Stimulated activated CD8-positive, alpha-beta memory T cell treated with anti-CD3 and anti-CD28 coated beads, Interleukin-12 subunit alpha, Interleukin-12 subunit beta, amount 100 ng/mL, for 4 hours (primary cell): ENCODE measurements around the gene ZNF649.
"Not testable (repeated sequence)": the region's sequence is repeated elsewhere in the genome, so short reads cannot be mapped to it uniquely, and the experiment has no call there.

ENCODE experiments used
- DNase-seq: peaks from one replicate; pipeline ENCODE4 v3.0.0-alpha.2; 2020; ENCODE audit warnings: low read depth

ZNF649 gene

GRCh38 chr19:51904331-51905165 lies at the start of gene ZNF649:
Gene ZNF649, minus strand, starts transcription at chr19:51905017. Its CDS starts 4,910 bp downstream, at chr19:51900107.
- DNase-seq: peak; percentile 59

DNA sequence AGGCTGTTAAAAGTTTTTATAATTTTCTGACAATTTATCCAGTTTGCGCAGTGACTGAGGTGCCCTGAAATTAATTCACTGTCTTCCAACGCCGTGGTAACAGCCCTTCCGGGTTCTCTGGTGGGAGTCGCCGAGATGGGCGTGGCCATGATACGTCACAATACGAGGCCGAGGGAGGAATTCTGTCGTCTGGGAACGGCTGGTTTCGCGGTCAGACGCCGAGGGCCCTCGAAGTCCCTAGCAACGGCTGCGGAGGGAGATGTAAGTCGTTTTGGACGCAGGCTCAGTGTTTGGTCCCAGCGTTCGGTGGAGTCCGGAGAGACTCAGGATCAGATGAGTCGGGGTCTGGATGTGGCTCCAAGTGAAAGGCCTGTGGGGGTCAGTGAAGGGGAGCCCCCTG lies 44.2 kb upstream of the ZNF649 start:
- no peak for DNase-seq

DNA sequence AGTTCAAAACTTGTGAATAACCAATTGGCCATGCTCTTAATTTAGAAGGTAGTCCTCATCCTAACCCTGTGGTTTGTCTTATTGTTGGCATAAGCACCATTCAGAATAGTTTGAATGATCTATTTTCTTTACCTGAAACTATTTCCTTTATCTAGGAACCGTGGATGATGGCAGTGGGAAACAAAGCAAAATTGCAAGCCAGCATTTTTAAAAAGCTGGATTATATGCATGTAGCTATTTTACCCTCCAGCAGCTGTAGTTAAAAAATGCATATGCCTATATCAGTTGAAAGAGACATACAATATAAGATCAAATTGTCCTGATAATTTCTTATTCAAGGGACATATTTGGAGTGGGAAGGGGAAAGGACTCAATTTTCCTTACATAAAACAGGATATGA lies 41.8 kb upstream of the ZNF649 start:
- no peak for DNase-seq

DNA sequence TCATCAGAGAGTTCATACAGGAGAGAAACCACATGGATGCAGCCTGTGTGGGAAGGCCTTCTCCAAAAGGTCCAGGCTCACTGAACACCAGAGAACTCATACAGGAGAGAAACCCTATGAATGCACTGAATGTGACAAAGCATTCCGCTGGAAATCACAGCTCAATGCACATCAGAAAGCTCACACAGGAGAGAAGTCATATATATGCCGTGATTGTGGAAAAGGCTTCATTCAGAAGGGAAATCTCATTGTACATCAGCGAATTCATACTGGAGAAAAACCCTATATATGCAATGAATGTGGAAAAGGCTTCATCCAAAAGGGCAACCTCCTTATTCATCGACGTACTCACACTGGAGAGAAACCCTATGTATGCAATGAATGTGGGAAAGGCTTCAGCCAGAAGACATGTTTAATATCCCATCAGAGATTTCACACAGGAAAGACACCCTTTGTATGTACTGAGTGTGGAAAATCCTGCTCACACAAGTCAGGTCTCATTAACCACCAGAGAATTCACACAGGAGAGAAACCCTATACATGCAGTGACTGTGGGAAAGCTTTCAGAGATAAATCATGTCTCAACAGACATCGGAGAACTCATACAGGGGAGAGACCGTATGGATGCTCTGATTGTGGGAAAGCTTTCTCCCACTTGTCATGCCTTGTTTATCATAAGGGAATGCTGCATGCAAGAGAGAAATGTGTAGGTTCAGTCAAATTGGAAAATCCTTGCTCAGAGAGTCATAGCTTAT lies 40.2 kb upstream of the ZNF649 start:
- no peak for DNase-seq

- DNase-seq: no peak
Measured at GRCh38 chr19:51938936-51939335, 34.1 kb upstream of the ZNF649 start.

- no peak for DNase-seq
Measured at GRCh38 chr19:51931921-51932320, 27.1 kb upstream of the ZNF649 start.

DNA sequence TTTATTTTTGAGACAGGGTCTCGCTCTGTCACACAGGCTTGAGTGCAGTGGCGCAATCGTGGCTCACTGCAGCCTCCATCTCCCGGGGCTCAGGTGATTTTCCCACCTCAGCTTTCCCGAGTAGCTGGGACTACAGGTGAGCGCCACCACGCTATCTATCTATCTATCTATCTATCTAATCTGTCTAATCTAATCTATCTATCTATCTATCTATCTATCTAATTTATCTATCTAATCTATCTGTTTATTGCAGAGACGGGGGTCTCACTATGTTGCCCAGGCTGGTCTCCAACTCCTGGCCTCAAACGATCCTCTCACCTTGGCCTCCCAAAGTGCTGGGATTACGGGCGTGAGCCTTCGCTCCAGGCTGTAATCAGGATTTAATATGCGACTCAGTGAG lies 23.0 kb upstream of the ZNF649 start:
- DNase-seq: no peak

DNA sequence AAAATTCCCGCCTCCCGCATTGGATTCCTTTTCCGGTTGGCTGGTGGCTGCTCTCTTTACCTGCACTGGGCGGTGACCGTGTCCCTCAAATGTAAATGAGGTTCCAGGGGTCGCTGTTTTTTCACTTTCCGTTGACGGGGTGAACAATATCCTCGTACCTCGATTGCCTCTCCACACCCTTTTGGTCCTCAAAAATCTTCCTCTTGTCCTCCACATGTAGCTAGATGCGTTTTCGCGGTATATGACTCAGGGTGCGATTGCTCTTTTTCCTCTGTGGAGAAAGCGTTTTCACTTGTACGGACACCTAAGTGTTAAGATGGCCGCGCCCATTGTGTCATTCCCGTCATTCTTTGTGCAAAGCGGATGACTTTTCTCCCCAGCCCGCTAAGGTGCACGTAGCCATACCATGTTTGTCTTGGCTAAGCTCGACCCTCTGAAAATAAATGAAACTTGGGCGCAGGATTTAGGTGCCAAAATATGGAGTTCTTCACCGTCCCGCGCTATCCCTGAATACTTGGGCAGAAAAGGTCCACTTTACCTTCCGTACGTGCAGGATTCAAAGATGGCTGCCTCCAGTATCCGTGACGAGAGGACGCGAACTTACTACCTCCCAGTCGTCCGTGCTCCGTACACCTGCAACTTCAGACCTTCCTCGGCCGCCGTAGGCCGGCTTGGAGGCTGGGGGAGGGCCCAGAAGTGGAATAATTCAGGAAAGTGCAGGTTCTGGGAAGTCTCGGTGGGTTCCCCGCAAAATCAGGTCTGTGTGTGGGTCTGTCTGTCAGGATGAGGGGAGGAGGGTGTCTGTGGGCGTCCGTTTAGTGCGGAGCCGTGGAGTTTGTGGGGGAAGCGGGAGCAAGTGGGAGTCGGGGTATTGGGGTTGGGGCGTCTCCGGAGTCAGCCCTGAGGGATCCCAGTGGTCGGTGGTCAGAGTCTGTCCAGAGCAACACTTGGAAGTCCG lies 22.2 kb upstream of the ZNF649 start, which contains the start of gene ZNF613:
Gene ZNF613, plus strand, starts transcription at position 689 of the 958 bp plus-strand sequence. CDS start 8,749 bp downstream, outside the sequence.
- DNase-seq: peak; percentile 71

- DNase-seq: no peak
Measured at GRCh38 chr19:51926426-51926783, 21.6 kb upstream of the ZNF649 start.

- no peak for DNase-seq
Measured at GRCh38 chr19:51921949-51922348, 17.1 kb upstream of the ZNF649 start.

GRCh38 chr19:51919606-51920005 lies 14.8 kb upstream of the ZNF649 start:
- no peak for DNase-seq

DNA sequence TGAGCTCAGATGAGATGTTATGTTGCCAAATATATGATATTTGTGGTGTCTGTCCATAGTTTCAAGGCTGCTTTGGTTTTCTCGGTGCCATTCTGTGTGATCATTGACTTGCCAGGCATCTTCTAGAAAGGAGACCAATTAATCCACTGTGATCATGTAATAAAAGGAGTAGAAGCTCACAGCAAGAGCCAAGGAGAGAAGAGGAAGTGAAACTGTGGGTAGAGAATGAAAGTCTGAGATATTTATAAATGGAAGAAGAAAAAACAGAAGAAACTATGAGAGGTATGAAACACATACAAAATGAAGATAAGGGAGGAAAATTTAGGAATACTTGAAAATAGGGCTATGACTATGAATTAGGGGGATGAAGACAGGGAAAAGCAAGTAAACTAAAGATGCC lies 11.3 kb upstream of the ZNF649 start:
- DNase-seq: no peak

GRCh38 chr19:51915324-51915867 lies 10.6 kb upstream of the ZNF649 start:
- DNase-seq: no peak

DNA sequence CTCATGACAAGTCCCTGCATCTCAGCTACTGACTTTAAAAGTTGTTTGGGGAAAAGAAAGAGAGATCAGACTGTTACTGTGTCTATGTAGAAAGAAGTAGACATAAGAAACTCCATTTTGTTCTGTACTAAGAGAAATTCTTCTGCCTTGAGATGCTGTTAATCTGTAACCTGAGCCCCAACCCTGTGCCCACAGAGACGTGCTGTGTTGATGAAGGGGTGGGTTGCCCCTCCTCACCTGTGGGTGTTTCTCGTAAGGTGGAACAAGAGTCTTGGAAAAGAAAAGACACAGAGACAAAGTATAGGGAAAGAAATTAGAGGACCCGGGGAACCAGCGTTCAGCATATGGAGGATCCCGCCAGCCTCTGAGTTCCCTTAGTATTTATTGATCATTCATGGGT lies 3.2 kb upstream of the ZNF649 start:
- DNase-seq: not testable (repeated sequence)

- not testable (repeated sequence) for DNase-seq
Measured at GRCh38 chr19:51906108-51906507, 1.3 kb upstream of the ZNF649 start.

- not testable (repeated sequence) for DNase-seq
Measured at GRCh38 chr19:51905639-51906038, 822 bp upstream of the ZNF649 start.

DNA sequence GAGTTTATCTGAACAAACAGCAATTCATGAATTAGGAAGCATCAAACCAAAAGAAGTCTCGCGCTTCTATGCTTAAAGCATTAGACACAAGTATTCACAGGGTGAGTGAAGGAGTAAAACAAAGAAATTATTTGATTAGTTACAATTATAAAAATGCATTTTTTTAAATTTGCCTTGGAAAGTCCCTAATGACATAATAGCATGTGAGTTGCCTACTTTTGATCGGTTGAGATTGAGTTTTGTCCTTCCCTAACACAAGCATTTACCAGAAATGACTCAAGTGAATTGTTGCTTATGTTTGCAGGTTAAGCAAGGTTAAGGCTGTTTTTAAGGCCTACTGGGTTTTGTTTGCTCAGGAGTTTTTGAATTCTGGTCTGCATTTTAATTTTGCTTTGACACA lies 389 bp upstream of the ZNF649 start:
- DNase-seq: no peak

GRCh38 chr19:51903192-51903591 lies 1.6 kb downstream of the ZNF649 start:
- DNase-seq: no peak

DNA sequence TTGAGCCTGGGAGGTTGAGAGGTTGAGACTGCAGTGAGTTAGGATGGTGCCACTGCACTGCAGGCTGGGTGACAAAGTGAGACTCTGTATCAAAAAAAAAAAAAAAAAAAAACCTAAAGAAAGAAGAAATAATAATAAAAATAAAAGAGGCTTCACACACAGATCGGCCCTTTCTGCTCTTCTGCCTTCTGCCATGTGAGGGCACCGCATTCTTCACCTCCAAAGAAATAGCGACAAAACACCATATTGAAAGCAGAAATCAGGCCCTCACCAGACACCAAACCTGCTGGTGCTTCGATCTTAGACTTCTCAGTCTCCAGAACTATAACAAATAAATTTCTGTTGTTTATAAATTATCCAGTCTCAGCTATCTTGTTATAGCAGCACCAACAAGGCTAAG lies 3.0 kb downstream of the ZNF649 start:
- no peak for DNase-seq

DNA sequence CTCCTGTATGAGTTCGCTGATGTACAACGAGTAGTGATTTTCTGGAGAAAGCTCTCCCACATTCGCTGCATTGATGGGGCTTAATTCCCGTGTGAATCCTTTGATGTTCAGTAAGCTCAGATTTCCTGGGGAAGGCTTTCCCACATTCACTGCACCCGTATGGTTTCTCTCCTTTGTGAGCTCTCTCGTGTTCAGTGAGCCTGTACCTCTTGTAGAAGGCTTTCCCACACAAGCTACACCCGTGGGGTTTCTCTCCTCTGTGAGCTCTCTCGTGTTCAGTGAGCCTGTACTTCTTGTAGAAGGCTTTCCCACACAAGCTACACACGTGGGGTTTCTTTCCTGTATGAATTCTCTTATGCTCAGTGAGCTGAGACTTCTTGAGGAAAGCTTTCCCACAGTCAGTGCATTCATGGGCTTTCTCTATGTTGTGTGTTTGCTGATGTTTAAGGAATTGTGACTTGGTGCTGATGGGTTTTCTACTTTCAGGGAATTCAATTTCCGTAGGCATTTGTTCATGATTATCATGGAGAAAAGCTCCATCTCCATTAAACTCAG lies 13.5 kb downstream of the ZNF649 start:
- no peak for DNase-seq

DNA sequence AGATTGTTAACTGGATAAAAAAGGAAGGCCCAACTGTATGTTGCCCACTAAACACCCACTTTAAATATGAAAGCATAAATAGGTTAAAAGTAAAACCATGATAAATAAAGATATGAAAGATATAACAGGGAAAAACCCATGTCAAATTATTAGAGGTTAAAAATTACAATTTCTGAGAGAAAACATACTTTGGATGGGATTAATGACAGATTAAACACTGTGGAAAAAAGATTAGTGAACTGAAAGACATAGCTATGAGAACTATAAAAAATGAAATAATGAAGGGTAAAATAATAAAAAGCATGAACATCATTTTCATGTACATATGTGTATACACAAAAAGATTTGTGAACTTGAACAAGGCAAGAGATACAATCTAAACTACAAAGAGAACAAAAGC lies 14.9 kb downstream of the ZNF649 start:
- no peak for DNase-seq
